GM23248 (cell line): ENCODE measurements around the gene PRRT4.

Source experiments
- EZH2 ChIP-seq: fragments of 200-600 bp; sonication (generic); IDR thresholded peaks from 2 replicates; pipeline ENCODE4 v1.6.1; 2018; ENCODE audit warnings: antibody characterized with exemption, mild to moderate bottlenecking; ENCODE audit not compliant: insufficient read depth, poor library complexity, severe bottlenecking
- EZH2phosphoT487 ChIP-seq: fragments of 200-600 bp; sonication (generic); IDR thresholded peaks from 2 replicates; pipeline ENCODE4 v1.6.1; 2018; ENCODE audit warnings: antibody characterized with exemption, moderate library complexity, mild to moderate bottlenecking, low read depth; ENCODE audit not compliant: insufficient read depth

DNA sequence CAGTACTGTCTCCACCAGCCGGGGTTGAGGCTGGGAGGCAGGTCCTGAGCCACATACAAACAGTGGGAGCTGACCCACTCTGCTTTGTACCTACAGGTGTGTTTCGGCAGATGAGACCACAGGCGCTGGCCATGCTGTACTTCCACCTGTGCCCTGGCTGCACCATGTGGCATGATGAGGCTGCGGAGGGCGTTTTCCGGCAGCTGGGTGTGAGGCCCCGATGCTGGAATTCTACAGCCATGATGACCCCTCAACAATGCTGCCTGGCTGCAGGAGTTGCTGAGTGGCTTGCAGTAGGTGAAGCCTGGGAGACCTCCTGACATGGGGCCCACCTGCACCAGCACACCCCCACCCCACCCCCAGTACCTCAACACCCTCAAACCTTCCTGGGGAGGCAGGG lies 30.3 kb upstream of the PRRT4 start:
- TF ChIP-seq EZH2 = no peak
- TF ChIP-seq EZH2phosphoT487 = no peak
